Measurements from ENCODE around the gene MAP1B. TPM values are rescaled to one million over a fixed set of nuclear protein-coding genes. Genes with fewer than 3 reads are reported as not detected.
"Not testable (repeated sequence)": the region's sequence is repeated elsewhere in the genome, so short reads cannot be mapped to it uniquely, and the experiment has no call there.

The MAP1B gene
- total RNA-seq, 1 experiment from 2014 or later: 34.6 TPM

DNA sequence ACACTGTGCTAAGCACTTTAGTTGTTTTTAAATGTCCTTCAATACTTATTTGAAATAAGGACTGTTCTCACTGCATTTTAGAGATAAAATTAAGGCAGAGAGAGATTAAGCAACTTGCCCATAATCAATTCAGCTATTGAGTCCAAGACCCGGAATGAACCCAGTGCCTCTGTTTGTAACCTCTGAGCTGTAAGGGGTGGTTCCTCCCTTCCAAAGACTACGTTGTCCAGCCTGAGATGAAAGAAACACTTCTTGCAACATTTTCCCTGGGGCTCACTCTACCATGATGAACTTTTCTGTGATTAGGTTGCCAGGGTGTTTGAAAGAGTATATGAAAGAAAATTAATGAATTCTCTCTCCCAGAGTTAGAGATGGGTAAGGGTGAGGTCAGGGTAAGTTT, 22.0 kb upstream of the MAP1B start:
- no peak overlapping the region for H3K4me3 Mint-ChIP-seq (ENCODE audit: low read depth, unreplicated experiment)
- no peak for DNase-seq
- CTCF ChIA-PET: interaction anchor here (0.6 kb wide), 1 partner anchor 163 kb away, joined by 5 read pairs; no protein-coding TSS in a partner anchor

GRCh38 chr5:72089713-72090112, 17.6 kb upstream of the MAP1B start:
- H3K27me3 Mint-ChIP-seq (ENCODE audit: unreplicated experiment); BruUV-seq (replicated peaks); H3K36me3 Mint-ChIP-seq (ENCODE audit: insufficient read depth, unreplicated experiment); DNase-seq; H3K4me1 Mint-ChIP-seq (ENCODE audit: low read depth, unreplicated experiment); CTCF ChIA-PET; H3K9me3 Mint-ChIP-seq (ENCODE audit: low read depth, unreplicated experiment); H3K27ac Mint-ChIP-seq (ENCODE audit: unreplicated experiment); intact Hi-C loops (cut with micrococcal nuclease; ENCODE audit: unreplicated experiment); H3K4me3 Mint-ChIP-seq (ENCODE audit: low read depth, unreplicated experiment): not testable (repeated sequence)

More for the DNA sequence above, 22.0 kb upstream of the MAP1B start:
- no peak for TF ChIP-seq CTCF (IDR thresholded peaks at IDR 0.05; ENCODE audit: unreplicated experiment)
- Mint-ChIP-seq H3K36me3 (ENCODE audit: insufficient read depth, unreplicated experiment) (no peaks in the 10 kb centered on the region), H3K27me3 (ENCODE audit: unreplicated experiment) (peaks cover 23% of the 10 kb centered on the region), H3K9me3 (ENCODE audit: low read depth, unreplicated experiment) (no peaks in the 10 kb centered on the region), H3K4me1 (ENCODE audit: low read depth, unreplicated experiment) (no peaks in the 10 kb centered on the region), H3K27ac (ENCODE audit: unreplicated experiment) (no peak overlapping the region)
- no TSS peak for BruUV-seq (replicated peaks)
- intact Hi-C loops (cut with micrococcal nuclease; ENCODE audit: unreplicated experiment): no loop called here

- CTCF ChIA-PET: interaction anchor here (0.6 to 1.5 kb wide), 2 partner anchors 13 to 318 kb away, joined by 3 to 7 read pairs; no protein-coding TSS in a partner anchor
- H3K4me3 Mint-ChIP-seq (ENCODE audit: low read depth, unreplicated experiment): no peak overlapping the region
These were observed 15.2 kb upstream of the MAP1B start for GRCh38 chr5:72092074-72092473.

GRCh38 chr5:72093217-72093616, 14.1 kb upstream of the MAP1B start:
- TF ChIP-seq CTCF (IDR thresholded peaks at IDR 0.05; ENCODE audit: unreplicated experiment): no peak
- DNase-seq: no peak
- no peaks in the 10 kb centered on the region for H3K4me1 Mint-ChIP-seq (ENCODE audit: low read depth, unreplicated experiment)
- H3K4me3 Mint-ChIP-seq (ENCODE audit: low read depth, unreplicated experiment): no peak overlapping the region
- CTCF ChIA-PET: no interaction called here
- no TSS peak for BruUV-seq (replicated peaks)
- H3K9me3 Mint-ChIP-seq (ENCODE audit: low read depth, unreplicated experiment): no peaks in the 10 kb centered on the region
- intact Hi-C loops (cut with micrococcal nuclease; ENCODE audit: unreplicated experiment): no loop called here
- H3K36me3 Mint-ChIP-seq (ENCODE audit: insufficient read depth, unreplicated experiment): no peaks in the 10 kb centered on the region
- H3K27me3 Mint-ChIP-seq (ENCODE audit: unreplicated experiment): no peaks in the 10 kb centered on the region
- no peak overlapping the region for H3K27ac Mint-ChIP-seq (ENCODE audit: unreplicated experiment)

More at GRCh38 chr5:72092074-72092473, 15.2 kb upstream of the MAP1B start:
- no peaks in the 10 kb centered on the region for H3K36me3 Mint-ChIP-seq (ENCODE audit: insufficient read depth, unreplicated experiment)
- no peaks in the 10 kb centered on the region for H3K4me1 Mint-ChIP-seq (ENCODE audit: low read depth, unreplicated experiment)
- no peaks in the 10 kb centered on the region for H3K9me3 Mint-ChIP-seq (ENCODE audit: low read depth, unreplicated experiment)
- no peak overlapping the region for H3K27ac Mint-ChIP-seq (ENCODE audit: unreplicated experiment)
- BruUV-seq (replicated peaks): no TSS peak
- no peaks in the 10 kb centered on the region for H3K27me3 Mint-ChIP-seq (ENCODE audit: unreplicated experiment)
- no peak for TF ChIP-seq CTCF (IDR thresholded peaks at IDR 0.05; ENCODE audit: unreplicated experiment)
- intact Hi-C loops (cut with micrococcal nuclease; ENCODE audit: unreplicated experiment): no loop called here
- no peak for DNase-seq

GRCh38 chr5:72093824-72094223, 13.5 kb upstream of the MAP1B start:
- CTCF ChIA-PET: no interaction called here
- no peak for DNase-seq
- BruUV-seq (replicated peaks): no TSS peak
- Mint-ChIP-seq H3K9me3 (ENCODE audit: low read depth, unreplicated experiment) (no peaks in the 10 kb centered on the region), H3K36me3 (ENCODE audit: insufficient read depth, unreplicated experiment) (no peaks in the 10 kb centered on the region), H3K4me1 (ENCODE audit: low read depth, unreplicated experiment) (no peaks in the 10 kb centered on the region), H3K27ac (ENCODE audit: unreplicated experiment) (no peak overlapping the region), H3K4me3 (ENCODE audit: low read depth, unreplicated experiment) (no peak overlapping the region), H3K27me3 (ENCODE audit: unreplicated experiment) (no peaks in the 10 kb centered on the region)
- no peak for TF ChIP-seq CTCF (IDR thresholded peaks at IDR 0.05; ENCODE audit: unreplicated experiment)
- intact Hi-C loops (cut with micrococcal nuclease; ENCODE audit: unreplicated experiment): no loop called here

Data from Calu3 (cell line).